Mucosa of descending colon (tissue), 3 donors: ENCODE results near the gene SLC44A4. TPM values are rescaled to one million over a fixed set of nuclear protein-coding genes. Genes with fewer than 3 reads are reported as not detected.
A peak's percentile ranks its signal among the peaks of the same experiment; 100 is the strongest.

Source experiments
- ATAC-seq: fragments of 200-7000 bp; cut with Tn5 transposase; one replicate; pipeline ENCODE4 v1.9.1; 2020; ENCODE audit warnings: mild to moderate bottlenecking, moderate library complexity
- DNase-seq, 3 donors: peaks; one replicate each; pipeline ENCODE4 v3.0.0-alpha.2; 2020
- H3K36me3 ChIP-seq: fragments of 200-600 bp; one replicate; pipeline ENCODE4 v1.8.0; 2021; ENCODE audit warnings: low read depth, mild to moderate bottlenecking
- H3K4me1 ChIP-seq: fragments of 200-600 bp; one replicate; pipeline ENCODE4 v1.8.0; 2021; ENCODE audit warnings: low read depth, mild to moderate bottlenecking
- H3K4me3 ChIP-seq: fragments of 200-600 bp; one replicate; pipeline ENCODE4 v1.8.0; 2021; ENCODE audit warnings: mild to moderate bottlenecking
- H3K9me3 ChIP-seq: fragments of 200-600 bp; one replicate; pipeline ENCODE4 v1.8.0; 2021; ENCODE audit warnings: mild to moderate bottlenecking
- CTCF ChIP-seq: fragments of 200-600 bp; IDR thresholded peaks from one replicate; pipeline ENCODE4 v1.8.0; 2022; ENCODE audit warnings: antibody characterized with exemption, mild to moderate bottlenecking
- intact Hi-C, 2 donors: fragments of 100-400 bp; cut with DNase I in 1 of 2; cut with micrococcal nuclease in 1 of 2; formaldehyde crosslinking; loops; one replicate each; pipeline versions ENCODE4 v1.11.0 to v1.11.1; 2022; cut with DNase I, micrococcal nuclease
- total RNA-seq, 3 donors: library from RNA; stranded (reverse); fragmentation: NEBNext Ultra II Directional in 2 of 3; extraction: Animal tissue kit (Norgen Biotek cat#: 25700) in 2 of 3; gene quantifications; one replicate each; pipeline versions ENCODE4 v1.2.1 to v1.2.4, GENCODE V29; 2021 to 2023
- donor health status: DM: no; HTN: no; CAD: no; lungs with moderate emphysema.
- donor health status: DM: no; HTN: no; CAD: no.
- donor health status: DM: no; HTN: yes; CAD: no.

The SLC44A4 gene
- total RNA-seq, 3 donors from 2014 or later = 332 to 795 (median 740) TPM

DNA sequence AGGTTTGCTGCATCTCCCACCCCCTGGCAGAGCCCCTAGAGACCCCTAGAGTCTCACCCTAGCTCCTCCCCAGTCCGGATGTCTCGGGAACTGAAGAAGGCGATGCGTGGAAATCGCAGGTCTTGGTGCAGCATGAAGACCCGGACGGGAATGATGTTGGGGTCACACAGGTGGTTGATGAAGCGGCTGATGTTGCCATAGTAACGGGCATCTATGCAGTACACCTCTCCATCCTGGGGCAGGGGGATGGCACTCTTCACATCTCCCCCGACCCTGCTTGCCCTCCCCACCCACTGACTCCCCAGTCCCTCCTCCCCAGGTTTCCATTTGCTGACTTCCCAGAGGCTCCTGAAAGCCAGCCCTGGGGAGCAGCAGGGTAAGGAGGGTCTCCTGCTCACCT, 1.8 kb upstream of the SLC44A4 start:
- ATAC-seq = no peak
- H3K36me3 ChIP-seq = peaks cover 8% of the 10 kb centered on the region
- TF ChIP-seq CTCF = no peak

GRCh38 chr6:31879901-31880300, 1.1 kb upstream of the SLC44A4 start:
- H3K4me3 ChIP-seq = no peak overlapping the region
- intact Hi-C loops = no loop called here
- peaks cover 8% of the 10 kb centered on the region for H3K36me3 ChIP-seq
- DNase-seq = peak in 2 of 3 donors; percentile 61 to 66
- H3K4me1 ChIP-seq = peaks cover 26% of the 10 kb centered on the region
- TF ChIP-seq CTCF = no peak
- ATAC-seq = no peak
- H3K9me3 ChIP-seq = no peaks in the 10 kb centered on the region

More for the DNA sequence above, 1.8 kb upstream of the SLC44A4 start:
- no peaks in the 10 kb centered on the region for H3K9me3 ChIP-seq
- no peak for DNase-seq
- peaks cover 20% of the 10 kb centered on the region for H3K4me1 ChIP-seq
- H3K4me3 ChIP-seq = no peak overlapping the region
- intact Hi-C loops = no loop called here

DNA sequence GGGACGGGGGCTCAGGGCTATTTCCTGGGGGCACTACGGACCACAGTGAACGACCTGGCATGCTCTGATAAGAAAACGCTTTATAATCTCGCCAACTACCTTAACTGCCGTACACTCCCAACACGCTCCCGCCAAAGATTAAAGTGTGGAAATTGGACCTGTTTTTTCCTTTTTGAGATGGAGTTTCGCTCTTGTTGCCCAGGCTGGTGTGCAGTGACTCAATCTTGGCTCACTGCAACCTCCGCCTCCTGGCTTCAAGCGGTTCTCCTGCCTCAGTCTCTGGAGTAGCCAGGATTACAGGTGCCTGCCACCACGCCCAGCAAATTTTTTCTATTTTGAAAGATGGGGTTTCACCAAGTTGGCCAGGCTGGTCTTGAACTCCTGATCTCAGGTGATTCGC, 346 bp upstream of the SLC44A4 start:
- ATAC-seq (no peak), DNase-seq (no peak)
- Histone ChIP-seq H3K4me3 (no peak overlapping the region), H3K9me3 (no peaks in the 10 kb centered on the region), H3K36me3 (peaks cover 8% of the 10 kb centered on the region), H3K4me1 (peaks cover 32% of the 10 kb centered on the region)
- no peak for TF ChIP-seq CTCF
- intact Hi-C loops = no loop called here

DNA sequence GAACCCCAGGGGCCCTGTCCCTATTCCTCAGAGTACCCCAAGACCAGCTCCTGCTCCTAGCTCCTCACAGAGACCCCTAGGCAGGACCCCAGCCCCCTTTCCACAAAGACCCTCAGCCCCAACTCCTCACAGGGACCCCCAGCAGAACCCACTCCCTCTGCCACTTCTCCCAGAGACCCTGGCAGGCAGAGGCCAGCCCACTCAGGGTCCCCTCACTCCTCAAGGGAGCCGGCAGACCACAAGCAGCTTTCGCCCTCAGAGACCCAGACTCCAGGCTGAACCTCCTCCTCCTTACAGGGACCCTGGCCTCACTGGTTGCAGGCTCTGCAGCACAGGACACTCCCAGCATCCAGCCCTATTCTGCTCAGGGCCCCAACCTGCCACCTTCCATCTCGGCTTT, 575 bp downstream of the SLC44A4 start:
- ATAC-seq (peak; percentile 3), DNase-seq (no peak)
- peaks cover 8% of the 10 kb centered on the region for H3K36me3 ChIP-seq
- peaks cover 32% of the 10 kb centered on the region for H3K4me1 ChIP-seq
- intact Hi-C loops = no loop called here
- H3K9me3 ChIP-seq = no peaks in the 10 kb centered on the region
- no peak for TF ChIP-seq CTCF
- peak overlapping the region; percentile 42 for H3K4me3 ChIP-seq

DNA sequence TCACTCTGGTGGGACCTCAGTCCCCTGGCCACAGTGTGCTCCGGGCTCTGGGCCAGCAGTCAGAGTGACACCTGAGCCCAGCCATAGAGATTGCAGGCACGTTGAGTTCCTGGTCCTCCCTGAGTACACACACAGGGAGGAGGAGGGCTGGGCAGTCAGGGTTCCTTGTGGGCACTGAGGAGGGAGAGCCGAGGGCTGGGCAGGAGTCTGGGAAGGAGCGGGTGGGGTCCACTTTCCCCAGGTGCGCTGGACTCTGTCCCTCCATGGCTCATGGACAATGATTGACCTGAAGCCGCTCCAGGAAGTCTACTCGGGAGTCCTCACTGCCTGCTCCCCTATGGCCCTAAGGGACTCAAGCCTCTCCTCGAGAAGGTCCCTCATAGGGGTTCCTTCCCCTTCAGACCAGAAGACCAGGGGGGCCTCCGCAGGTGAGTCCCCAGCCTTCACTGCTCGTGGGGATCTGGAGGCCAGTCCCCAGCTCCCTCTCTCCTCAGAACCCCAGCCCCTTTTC, 1.1 kb downstream of the SLC44A4 start:
- H3K36me3 ChIP-seq = peaks cover 8% of the 10 kb centered on the region
- ATAC-seq = peak; percentile 87
- intact Hi-C loops = no loop called here

More for the DNA sequence above, 1.1 kb downstream of the SLC44A4 start:
- peak overlapping the region; percentile 42 for H3K4me3 ChIP-seq
- no peak for TF ChIP-seq CTCF
- DNase-seq = peak; percentile 91 to 93 (median 92)
- H3K4me1 ChIP-seq = peaks cover 32% of the 10 kb centered on the region
- no peaks in the 10 kb centered on the region for H3K9me3 ChIP-seq
